Skeletal muscle cell (primary cell): Measurements from ENCODE around the gene RPL29.

Experiments
- DNase-seq: peaks from one replicate; pipeline ENCODE4 v3.0.0-alpha.2; 2010; ENCODE audit warnings: low read depth
- H3K4me3 ChIP-seq: 2 replicates; pipeline ENCODE4 v1.5.1; 2011; ENCODE audit warnings: low read depth, mild to moderate bottlenecking, control low read depth, low read length, moderate library complexity

Gene RPL29

GRCh38 chr3:51955175-51955892, 40.4 kb downstream of the RPL29 start, which contains the start of gene GPR62:
Gene GPR62 (plus strand): TSS chr3:51955381. CDS start chr3:51955653, 272 bp downstream.
- H3K4me3 ChIP-seq, result no peak within 1 kb of the TSS
- DNase-seq, result no peak

- H3K4me3 ChIP-seq, result no peak overlapping the region
- no peak for DNase-seq
Measured at GRCh38 chr3:51954713-51955112, 41.0 kb downstream of the RPL29 start.

DNA sequence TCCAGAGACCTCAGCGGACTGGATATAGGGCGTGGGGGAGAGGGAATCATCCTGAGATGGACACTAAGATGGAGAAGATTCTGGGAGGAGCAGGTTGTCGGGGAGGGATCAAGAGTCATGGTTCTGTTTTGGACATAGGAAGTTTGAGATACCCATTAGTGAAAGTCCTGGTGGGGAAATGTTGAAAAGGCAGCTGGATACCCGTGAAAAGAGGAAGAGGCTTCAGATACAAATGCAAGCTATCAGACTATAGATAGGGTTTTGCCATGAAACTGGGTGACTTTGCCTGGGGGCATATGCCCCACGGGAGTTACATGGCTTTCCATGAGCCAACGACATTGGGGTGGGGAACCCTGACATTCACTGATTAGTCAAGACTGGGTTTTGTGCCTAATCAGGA, 41.6 kb downstream of the RPL29 start:
- no peak for DNase-seq
- no peak overlapping the region for H3K4me3 ChIP-seq

- H3K4me3 ChIP-seq, result no peak overlapping the region
- peak; percentile 58 for DNase-seq
Measured at GRCh38 chr3:51953445-51953844, 42.2 kb downstream of the RPL29 start.

GRCh38 chr3:51950899-51951298, 44.8 kb downstream of the RPL29 start:
- no peak overlapping the region for H3K4me3 ChIP-seq
- no peak for DNase-seq

DNA sequence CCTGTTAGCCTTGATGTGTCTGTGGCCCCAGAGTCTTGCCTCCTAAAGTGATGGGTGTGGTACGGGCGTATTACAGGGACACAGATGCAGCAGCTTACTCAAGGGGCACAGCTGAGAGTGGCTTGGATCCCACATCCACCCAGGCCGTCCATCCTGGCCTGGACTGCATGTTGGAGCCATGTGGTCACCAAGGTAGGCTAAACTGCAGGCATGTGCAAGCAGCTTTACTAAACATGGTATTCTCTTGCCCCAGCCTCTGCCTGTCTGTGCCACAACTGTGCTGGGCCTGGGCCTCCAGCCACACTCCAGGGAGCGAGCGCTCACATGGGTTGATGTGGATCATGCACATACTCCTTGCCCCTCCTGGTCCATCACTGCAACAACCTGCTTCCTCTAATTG, 46.6 kb downstream of the RPL29 start:
- no peak for DNase-seq

DNA sequence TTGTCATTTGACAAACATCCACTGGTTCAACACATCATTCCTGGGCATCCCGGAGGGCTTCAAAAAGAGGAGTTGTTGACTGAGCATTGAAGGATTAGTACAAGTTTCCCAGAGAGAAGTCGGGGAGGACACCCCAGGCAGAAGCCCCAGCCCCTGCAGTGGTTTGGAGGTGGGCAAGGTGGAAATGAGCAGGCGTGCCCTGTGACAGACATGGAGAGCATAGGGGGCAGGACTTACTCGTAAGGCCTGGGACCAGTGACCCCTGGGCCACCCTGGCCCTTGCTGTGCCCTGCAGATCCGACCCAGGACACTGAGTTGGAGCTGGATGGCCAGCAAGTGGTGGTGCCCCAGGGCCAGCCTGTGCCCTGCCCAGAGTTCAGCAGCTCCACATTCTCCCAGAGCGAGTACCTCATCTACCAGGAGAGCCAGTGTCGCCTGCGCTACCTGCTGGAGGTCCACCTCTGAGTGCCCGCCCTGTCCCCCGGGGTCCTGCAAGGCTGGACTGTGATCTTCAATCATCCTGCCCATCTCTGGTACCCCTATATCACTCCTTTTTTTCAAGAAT, 47.6 kb downstream of the RPL29 start:
- DNase-seq, result no peak

More for the DNA sequence above, 46.6 kb downstream of the RPL29 start:
- no peak overlapping the region for H3K4me3 ChIP-seq

GRCh38 chr3:51947215-51947900, 48.3 kb downstream of the RPL29 start:
- no peak for DNase-seq
- no peak overlapping the region for H3K4me3 ChIP-seq

More for the DNA sequence above, 47.6 kb downstream of the RPL29 start:
- H3K4me3 ChIP-seq, result no peak overlapping the region

DNA sequence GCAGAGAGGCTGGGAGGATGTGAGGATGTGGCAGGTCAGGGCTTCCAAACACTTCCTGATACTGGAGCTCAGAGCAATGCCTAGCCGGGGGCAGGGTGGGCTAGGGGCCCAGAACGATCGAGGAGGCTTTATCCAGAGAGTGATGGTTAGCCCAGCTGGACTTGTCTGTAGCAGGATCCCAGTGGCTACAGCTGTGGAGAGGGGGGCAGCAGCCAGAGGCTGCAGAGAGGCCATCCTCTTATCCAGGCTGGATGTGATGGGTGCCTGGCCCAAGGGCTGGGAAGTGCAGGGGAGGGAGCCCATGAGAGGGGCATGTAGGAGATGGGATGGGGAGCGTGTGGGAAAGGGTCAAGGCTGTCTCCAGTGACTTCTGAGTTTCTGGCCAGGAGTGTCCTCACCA, 48.9 kb downstream of the RPL29 start:
- no peak for DNase-seq
- H3K4me3 ChIP-seq, result no peak overlapping the region

DNA sequence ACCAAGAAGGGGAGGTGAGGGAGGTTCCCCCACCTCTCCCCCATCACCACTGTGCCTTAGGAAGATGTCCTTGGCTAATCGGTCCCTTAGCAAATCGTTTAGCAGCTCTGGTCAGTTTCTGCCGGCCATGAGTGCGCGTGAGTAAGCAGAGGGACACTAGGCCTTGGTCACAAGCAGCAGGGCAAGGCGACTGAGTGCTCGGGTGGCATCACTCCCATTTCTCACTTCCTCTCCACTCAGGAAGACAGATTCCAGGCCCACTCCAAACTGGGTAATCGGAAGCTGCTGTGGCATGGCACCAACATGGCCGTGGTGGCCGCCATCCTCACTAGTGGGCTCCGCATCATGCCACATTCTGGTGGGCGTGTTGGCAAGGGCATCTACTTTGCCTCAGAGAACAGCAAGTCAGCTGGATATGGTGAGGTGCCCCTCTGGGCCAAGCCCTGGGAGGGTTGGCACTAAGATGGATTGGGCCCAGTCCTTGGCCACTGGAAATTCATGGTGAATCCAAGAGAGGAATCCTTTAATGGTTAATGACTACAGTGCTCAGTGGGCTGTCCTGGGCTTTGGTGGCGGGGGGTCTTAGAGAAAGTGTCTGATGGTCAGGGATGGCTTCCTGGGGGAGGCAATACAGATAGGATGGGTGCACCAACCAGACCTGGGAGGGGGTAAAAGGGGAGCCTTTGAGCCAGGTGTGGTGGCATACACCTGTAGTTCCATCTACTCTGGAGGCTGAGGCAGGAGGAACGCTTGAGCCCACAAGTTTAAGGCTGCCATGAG, 49.6 kb downstream of the RPL29 start:
- DNase-seq, result no peak
- H3K4me3 ChIP-seq, result no peak overlapping the region

DNA sequence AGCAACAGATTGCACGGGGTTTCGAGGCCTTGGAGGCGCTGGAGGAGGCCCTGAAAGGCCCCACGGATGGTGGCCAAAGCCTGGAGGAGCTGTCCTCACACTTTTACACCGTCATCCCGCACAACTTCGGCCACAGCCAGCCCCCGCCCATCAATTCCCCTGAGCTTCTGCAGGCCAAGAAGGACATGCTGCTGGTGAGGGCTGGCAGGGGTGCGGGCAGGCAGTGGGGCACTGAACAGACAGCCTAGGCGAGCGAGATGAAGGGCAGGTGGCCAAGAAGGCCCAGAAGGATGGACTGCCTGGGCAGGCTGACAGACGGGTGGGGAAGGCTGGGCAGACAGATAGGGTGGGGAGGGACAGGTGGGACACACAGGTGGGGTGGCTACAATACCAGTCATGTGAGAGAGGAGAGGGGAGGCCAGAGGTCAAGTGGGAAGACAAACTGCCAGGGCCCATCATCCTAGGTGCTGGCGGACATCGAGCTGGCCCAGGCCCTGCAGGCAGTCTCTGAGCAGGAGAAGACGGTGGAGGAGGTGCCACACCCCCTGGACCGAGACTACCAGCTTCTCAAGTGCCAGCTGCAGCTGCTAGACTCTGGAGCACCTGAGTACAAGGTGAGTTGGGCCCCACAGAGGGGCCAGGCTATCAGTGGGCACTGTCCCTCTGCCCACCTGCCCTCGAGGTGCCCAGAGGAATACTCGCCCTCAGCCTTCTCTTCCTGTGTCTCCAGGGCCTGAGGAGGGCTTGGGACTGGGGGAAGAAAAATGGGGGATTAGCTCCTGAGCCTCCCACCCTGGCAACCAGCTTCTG, 50.5 kb downstream of the RPL29 start:
- DNase-seq, result no peak
- no peak overlapping the region for H3K4me3 ChIP-seq

DNA sequence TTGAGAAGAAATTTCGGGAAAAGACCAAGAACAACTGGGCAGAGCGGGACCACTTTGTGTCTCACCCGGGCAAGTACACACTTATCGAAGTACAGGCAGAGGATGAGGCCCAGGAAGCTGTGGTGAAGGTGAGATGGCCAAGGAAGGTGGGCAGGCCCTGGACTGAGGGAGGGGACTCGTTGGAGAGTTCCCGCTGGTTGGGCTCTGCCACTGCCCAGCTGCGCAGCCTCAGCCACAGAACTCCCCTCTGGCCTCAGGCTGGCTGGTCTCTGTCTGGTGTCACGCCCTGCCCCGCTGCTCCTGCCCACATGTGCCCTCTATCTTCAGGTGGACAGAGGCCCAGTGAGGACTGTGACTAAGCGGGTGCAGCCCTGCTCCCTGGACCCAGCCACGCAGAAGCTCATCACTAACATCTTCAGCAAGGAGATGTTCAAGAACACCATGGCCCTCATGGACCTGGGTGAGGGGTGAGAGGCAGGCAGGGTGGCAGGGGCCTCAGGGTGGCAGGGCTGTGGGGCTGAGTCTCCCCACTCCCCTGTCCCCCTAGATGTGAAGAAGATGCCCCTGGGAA, 51.2 kb downstream of the RPL29 start:
- no peak overlapping the region for H3K4me3 ChIP-seq
- DNase-seq, result no peak
